GM18858 (cell line): ENCODE results near the gene YWHAH.

Source experiments
- ATAC-seq: cut with Tn5 transposase; IDR thresholded peaks from one replicate; pipeline ENCODE4 v1.9.1; 2021; ENCODE audit not compliant: unreplicated experiment

Gene YWHAH

GRCh38 chr22:31943978-31944699 lies at the start of gene YWHAH:
Gene YWHAH, plus strand, starts transcription at chr22:31944535. Its CDS starts 199 bp downstream, at chr22:31944734.
- ATAC-seq, result peak; percentile 36

DNA sequence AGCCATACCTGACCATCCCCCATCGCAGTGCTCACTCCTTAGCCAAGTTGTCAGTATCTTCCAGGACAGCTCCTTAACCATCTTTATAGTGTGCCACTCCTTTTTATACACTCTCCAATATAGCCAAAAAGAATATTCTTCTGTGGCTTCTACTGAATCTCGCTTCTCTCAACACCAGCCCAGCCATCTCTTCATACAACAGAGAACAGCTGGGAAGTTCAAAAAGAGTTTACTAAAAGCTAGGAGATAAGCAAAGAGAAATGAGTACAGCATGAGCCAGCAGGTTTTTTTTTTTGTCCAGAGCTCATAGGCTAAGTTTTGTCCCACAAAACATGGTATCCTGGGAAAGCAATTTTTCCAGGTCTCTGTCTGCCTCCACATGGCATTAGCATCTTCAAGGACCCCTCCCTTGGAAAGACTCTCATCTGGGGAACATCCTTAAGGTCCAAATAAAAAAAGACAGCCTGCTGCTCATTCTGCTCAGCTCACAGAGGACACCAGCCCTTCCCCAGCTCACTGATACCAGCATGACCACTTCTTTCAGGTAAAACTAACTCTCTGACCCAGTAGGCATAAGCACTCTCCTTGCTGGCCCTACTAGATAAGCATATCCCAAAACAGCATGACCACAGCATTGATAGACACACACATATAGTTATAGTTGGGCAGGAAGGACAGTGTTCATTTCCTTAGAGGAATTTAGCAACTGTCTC lies 48.8 kb upstream of the YWHAH start:
- ATAC-seq, result no peak

- ATAC-seq, result no peak
Measured at GRCh38 chr22:31896472-31896871, 47.9 kb upstream of the YWHAH start.

GRCh38 chr22:31897842-31898805 lies 46.2 kb upstream of the YWHAH start:
- ATAC-seq, result no peak

GRCh38 chr22:31898926-31899325 lies 45.4 kb upstream of the YWHAH start:
- no peak for ATAC-seq

GRCh38 chr22:31899669-31900068 lies 44.7 kb upstream of the YWHAH start:
- no peak for ATAC-seq

DNA sequence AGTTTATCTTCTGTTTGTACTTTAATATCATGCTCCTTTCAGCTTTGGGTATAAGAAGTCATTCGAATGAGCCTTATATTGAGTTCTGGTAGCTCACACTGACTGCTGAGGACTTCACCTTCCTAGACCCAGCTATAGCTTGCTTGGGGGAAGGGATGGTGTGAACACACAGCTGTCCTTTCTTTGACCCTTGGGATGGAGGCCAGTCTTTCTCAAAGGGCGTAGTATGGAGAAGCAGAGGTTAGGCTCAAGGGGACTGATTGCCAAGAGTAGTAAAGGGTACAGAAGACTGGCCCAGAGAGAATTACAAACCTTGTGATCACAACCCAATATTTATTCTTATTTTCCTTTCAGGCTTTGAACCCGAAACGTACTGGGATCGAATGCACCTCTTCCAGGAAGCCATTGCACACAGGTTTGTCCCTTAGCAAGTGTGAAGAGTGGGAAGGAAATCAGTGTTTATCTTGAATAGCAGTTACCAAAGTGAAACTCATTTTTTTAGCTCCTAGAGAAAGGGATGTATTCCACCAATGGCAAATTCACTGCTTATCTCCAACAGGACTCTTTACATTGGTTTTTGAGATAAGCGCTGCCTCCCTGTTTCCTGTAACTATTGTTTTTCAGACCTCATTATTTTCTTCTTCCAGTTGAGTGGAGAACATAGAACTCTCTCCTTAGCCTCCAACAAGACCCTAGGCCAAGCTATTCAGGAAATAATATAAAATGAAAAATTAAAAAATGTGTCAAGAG lies 42.8 kb upstream of the YWHAH start:
- ATAC-seq, result no peak

- no peak for ATAC-seq
Measured at GRCh38 chr22:31904651-31905050, 39.7 kb upstream of the YWHAH start.

- no peak for ATAC-seq
Measured at GRCh38 chr22:31905356-31905755, 39.0 kb upstream of the YWHAH start.

DNA sequence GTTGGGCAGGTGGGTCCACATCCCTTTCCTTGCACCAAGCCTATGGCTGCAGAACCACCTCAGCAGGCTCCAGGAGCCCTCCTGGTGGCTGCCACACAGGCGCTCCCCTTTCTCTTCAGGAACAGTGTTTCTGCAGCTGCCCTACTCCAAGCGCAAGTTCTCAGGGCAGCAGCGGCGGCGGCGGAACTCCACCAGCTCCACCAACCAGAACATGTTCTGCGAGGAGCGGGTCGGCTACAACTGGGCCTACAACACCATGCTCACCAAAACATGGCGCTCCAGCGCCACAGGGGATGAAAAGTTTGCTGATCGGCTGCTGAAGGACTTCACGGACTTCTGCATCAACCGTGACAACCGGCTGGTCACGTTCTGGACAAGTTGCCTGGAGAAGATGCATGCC lies 38.2 kb upstream of the YWHAH start:
- ATAC-seq, result no peak

DNA sequence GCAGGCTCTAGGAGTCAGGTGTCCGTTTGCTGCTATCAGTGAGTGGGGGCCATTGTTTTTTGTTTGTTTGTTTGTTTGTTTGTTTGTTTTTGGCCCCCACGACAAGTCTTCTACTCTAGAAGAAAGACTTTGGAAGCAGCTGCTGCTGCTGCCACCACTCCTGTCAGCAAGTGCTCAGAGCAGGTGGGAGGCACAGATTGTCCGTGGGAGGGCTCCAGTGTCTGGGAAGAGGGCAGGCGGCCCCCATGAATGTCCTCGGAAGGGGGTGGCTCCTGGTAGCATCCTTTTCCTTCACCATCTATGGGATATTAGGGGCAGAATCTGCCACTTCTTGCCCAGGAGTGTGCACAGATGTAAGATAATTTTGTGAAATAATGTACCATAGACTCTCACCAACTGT lies 37.8 kb upstream of the YWHAH start:
- ATAC-seq, result no peak

DNA sequence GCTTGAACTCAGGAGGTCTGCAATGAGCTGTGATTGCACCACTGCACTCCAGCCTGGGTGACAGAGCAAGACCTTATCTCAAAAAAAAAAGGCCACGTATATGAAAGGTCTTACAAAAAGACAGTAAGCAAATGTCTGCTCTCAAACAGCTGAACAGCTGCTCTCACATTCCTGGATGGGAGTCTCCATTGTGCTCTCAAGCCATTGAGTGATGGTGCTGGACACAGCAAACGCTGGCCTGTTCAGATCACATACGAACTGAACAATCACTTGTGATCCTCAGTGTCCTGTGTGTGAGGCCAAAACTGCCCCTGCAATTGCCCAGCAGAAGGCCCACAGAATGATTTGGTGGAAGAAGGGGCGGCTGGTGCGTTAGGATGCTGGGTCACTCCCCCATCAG lies 34.4 kb upstream of the YWHAH start:
- ATAC-seq, result no peak

GRCh38 chr22:31911565-31912406 lies 32.5 kb upstream of the YWHAH start:
- no peak for ATAC-seq

DNA sequence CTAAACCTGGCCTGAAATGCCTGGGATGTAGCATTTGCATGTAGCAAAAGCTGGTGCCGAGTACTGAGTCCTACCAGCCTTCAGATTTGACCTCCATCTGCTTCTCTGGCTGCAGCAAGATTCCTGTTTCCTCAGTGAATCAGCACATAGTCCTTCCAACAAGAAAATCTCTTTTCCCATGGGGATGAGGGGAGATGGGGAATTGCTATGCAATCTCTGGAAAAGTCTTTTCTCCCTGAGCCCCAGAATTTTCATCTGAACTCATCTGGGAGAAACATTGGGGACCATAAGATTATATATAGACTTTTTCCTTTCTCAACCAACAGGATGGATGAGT lies 32.0 kb upstream of the YWHAH start:
- ATAC-seq, result no peak

DNA sequence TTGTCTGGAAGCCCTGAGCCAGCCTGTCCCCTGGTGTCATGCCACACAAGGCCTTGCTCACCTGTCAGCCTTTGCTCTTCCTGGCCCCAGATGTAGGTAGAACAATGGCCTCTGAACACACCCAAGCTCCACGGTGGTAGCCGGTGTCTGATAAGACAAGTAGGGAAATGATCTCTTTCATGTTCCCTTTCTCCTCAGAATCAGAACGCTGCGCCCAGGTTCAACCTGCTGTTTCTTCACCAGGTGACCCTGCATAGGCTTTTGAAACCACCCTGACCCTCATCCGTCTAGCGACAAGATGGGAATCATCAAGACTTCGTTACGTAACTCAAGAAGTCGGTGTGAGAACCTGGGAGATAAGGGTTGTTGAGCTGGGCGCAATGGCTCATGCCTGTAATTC lies 28.7 kb upstream of the YWHAH start:
- no peak for ATAC-seq

GRCh38 chr22:31917227-31917921 lies 27.0 kb upstream of the YWHAH start:
- ATAC-seq, result no peak

DNA sequence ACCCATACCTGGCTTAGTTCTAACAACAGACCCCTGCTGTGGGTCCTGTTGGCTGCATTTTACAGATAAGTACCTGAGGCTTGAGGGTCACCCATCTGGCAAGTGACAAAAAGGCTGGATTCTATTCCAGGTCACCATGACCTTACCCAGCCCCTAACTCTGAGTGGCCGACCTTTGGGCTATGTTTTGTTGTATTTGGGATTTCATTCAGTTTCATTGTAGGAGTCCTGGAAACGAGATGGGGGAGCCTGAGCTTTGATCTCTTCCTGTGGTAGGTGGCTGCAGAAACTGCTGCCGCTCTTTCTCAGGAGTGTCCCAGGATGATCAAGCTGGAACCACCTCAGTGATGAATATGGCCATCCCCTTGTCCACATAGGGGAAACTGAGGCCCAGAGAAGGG lies 24.6 kb upstream of the YWHAH start:
- no peak for ATAC-seq

- ATAC-seq, result no peak
Measured at GRCh38 chr22:31920306-31920705, 24.0 kb upstream of the YWHAH start.

DNA sequence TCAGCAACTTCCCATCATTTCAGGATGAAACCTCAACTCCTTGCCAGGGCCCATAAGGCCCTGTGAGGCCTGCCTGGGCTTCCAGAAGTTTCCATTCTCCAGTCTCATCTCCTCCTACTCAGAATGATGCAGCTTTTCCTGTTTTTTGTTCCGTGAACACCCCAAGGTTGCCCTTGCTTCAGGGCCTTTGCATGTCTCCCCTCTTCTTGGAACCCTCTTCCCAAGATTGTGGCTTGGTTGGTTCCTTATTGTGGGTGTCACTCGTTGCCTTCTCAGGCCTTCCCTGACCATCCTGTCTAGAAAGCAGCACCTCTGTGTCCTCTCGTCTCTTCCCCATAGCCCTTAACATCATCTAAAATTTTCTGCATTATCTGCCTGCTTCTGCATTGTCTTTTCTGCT lies 23.2 kb upstream of the YWHAH start:
- ATAC-seq, result no peak
